GM12878 (cell line): Measurements from ENCODE around the gene ZNF71. TPM values are rescaled to one million over a fixed set of nuclear protein-coding genes. Genes with fewer than 3 reads are reported as not detected.

ENCODE experiments used
- ATAC-seq: fragments of 200-7000 bp; cut with Tn5 transposase; 3 replicates; pipeline ENCODE4 v1.9.1; 2020; ENCODE audit warnings: mild to moderate bottlenecking, moderate library complexity
- BruUV-seq: library from RNA; stranded (reverse); fragments of 400-500 nt; replicated peaks from 2 replicates; lab custom pipeline; 2021; lab: Mats Ljungman, UMichigan
- CTCF ChIA-PET: fragments of 300-600 bp; sonication (Branson Sonifier 250); formaldehyde crosslinking; extraction: SDS; loops from one replicate; lab custom pipeline; 2021; ENCODE audit warnings: inconsistent platforms; lab: Yijun Ruan, JAX
- POLR2A ChIA-PET: fragments of 350-600 bp; formaldehyde crosslinking; extraction: SDS; loops from one replicate; lab custom pipeline; 2021; ENCODE audit warnings: inconsistent platforms; lab: Charles Lee
- RAD21 ChIA-PET: fragments of 300-600 bp; sonication (Branson Sonifier 250); formaldehyde crosslinking; loops from one replicate; lab custom pipeline; 2023; ENCODE audit warnings: antibody characterized with exemption; ENCODE audit not compliant: unreplicated experiment; lab: Charles Lee
- SMC1A ChIA-PET: fragments of 300-600 bp; sonication (Branson Sonifier 250); formaldehyde crosslinking; loops from one replicate; lab custom pipeline; 2023; ENCODE audit not compliant: unreplicated experiment, uncharacterized antibody; lab: Charles Lee
- DNase-seq: peaks from one replicate; pipeline ENCODE4 v3.0.0-alpha.2; 2011; ENCODE audit warnings: low read depth, low spot score
- FAIRE-seq: peaks from 3 replicates; lab custom pipeline; 2011; peaks lifted over from hg19 to GRCh38; lab: Jason Lieb, UNC
- H2AFZ ChIP-seq: 2 replicates; pipeline ENCODE4 v1.6.0; 2011; ENCODE audit warnings: low read depth, low read length, control low read depth; ENCODE audit not compliant: control insufficient read depth
- H3K27ac ChIP-seq: 2 replicates; pipeline ENCODE4 v1.5.1; 2011; ENCODE audit warnings: control low read depth; ENCODE audit not compliant: control insufficient read depth, insufficient read depth
- H3K27me3 ChIP-seq, 2 experiments: replicated peaks in 1 of 2; 2 replicates each; pipeline versions ENCODE4 v1.6.0 to v1.6.1; 2011; ENCODE audit warnings: low read length in 1 of 2; ENCODE audit not compliant: control insufficient read depth in 2 of 2, insufficient read depth in 2 of 2
- H3K36me3 ChIP-seq, 2 experiments: 2 replicates each; pipeline ENCODE4 v1.5.1; 2011; ENCODE audit warnings: low read length in 1 of 2; ENCODE audit not compliant: control insufficient read depth in 2 of 2, insufficient read depth in 2 of 2
- H3K4me1 ChIP-seq: 2 replicates; pipeline ENCODE4 v1.6.1; 2011; ENCODE audit warnings: mild to moderate bottlenecking, low read length, moderate library complexity, mixed read lengths; ENCODE audit not compliant: control insufficient read depth, insufficient read depth
- H3K4me2 ChIP-seq: 2 replicates; pipeline ENCODE4 v1.6.0; 2011; ENCODE audit warnings: control low read depth; ENCODE audit not compliant: control insufficient read depth, insufficient read depth
- H3K4me3 ChIP-seq: fragments of 200-600 bp; sonication (generic); 2 replicates; pipeline ENCODE4 v1.5.1; 2016
- H3K79me2 ChIP-seq: 2 replicates; pipeline ENCODE4 v1.6.0; 2011; ENCODE audit warnings: low read length; ENCODE audit not compliant: control insufficient read depth, insufficient read depth
- H3K9ac ChIP-seq: 2 replicates; pipeline ENCODE4 v1.8.0; 2011; ENCODE audit warnings: low read length, control low read depth, mixed read lengths; ENCODE audit not compliant: control insufficient read depth, insufficient read depth
- H3K9me3 ChIP-seq: replicated peaks from 3 replicates; pipeline ENCODE4 v1.5.1; 2011; ENCODE audit warnings: mild to moderate bottlenecking, low read length; ENCODE audit not compliant: control insufficient read depth, insufficient read depth
- H4K20me1 ChIP-seq: 2 replicates; pipeline ENCODE4 v1.6.0; 2011; ENCODE audit not compliant: control insufficient read depth, insufficient read depth
- RAD21 ChIP-seq: IDR thresholded peaks from 2 replicates; pipeline ENCODE4 v1.6.1; 2011; ENCODE audit warnings: mild to moderate bottlenecking, low read depth, low read length, moderate library complexity; ENCODE audit not compliant: insufficient read depth
- REST ChIP-seq: IDR thresholded peaks from 2 replicates; pipeline ENCODE4 v1.6.1; 2012; ENCODE audit warnings: mild to moderate bottlenecking, low read depth, low read length
- SMAD1 ChIP-seq: fragments of 450-650 bp; IDR thresholded peaks from 2 replicates; pipeline ENCODE4 v1.6.1; 2018; ENCODE audit warnings: mild to moderate bottlenecking, low read depth; ENCODE audit not compliant: partially characterized antibody
- ZNF24 ChIP-seq: fragments of 450-650 bp; IDR thresholded peaks from 2 replicates; pipeline ENCODE4 v1.6.1; 2017; ENCODE audit warnings: antibody characterized with exemption, mild to moderate bottlenecking
- WGBS: methylation state at CpG from one replicate; pipeline ENCODE4 v1.1.6; 2016; ENCODE audit warnings: low lambda C conversion rate; ENCODE audit not compliant: insufficient replicate concordance, insufficient coverage; ENCODE audit errors: missing lambda C conversion rate; 5-methylcytosine and 5-hydroxymethylcytosine counted together
- in situ Hi-C: fragments of 300-500 bp; cut with MboI; formaldehyde crosslinking; loops from 9 replicates; pipeline ENCODE4 v1.14.3; 2018; ENCODE audit warnings: mixed read lengths
- intact Hi-C: fragments of 100-400 bp; cut with micrococcal nuclease; formaldehyde crosslinking; loops from one replicate; pipeline ENCODE4 v1.14.2; 2022; ENCODE audit not compliant: unreplicated experiment
- polyA plus RNA-seq, 11 experiments: library from polyadenylated mRNA; depleted of rRNA in 4 of 11; unstranded in 6 of 11; stranded (reverse) in 5 of 11; fragments of >200 nt; fragmentation: Nextera tagmentation in 4 of 11; fragmentation: Illumina TruSeq in 1 of 11; extraction: Ambion mirVana in 4 of 11; extraction: Trizol in 1 of 11; gene quantifications; 1 replicate in 1 of 11; 2 replicates in 10 of 11; pipeline versions ENCODE4 v1.2.1 to v1.2.3, GENCODE V29; 2011 to 2016; ENCODE audit warnings: inconsistent platforms in 2 of 11, missing spikeins in 2 of 11, low read depth in 1 of 11
- total RNA-seq, 4 experiments: library from RNA; depleted of rRNA in 3 of 4; stranded (reverse); fragments of >200 nt in 3 of 4; fragmentation: Illumina TruSeq in 1 of 4; extraction: Trizol in 1 of 4; gene quantifications; 2 replicates each; pipeline versions ENCODE4 v1.2.1 to v1.2.3, GENCODE V29; 2013 to 2021

Gene ZNF71
- total and polyA plus RNA-seq, 10 of the 15 experiments (the other 5 are each of a cell fraction or from before 2014, with no cell fraction given): 0.48 to 5.7 (median 3.5) TPM

GRCh38 chr19:56639217-56639616 lies 44.1 kb downstream of the ZNF71 start:
- no peak overlapping the region for H2AFZ ChIP-seq
- no peaks in the 10 kb centered on the region for H4K20me1 ChIP-seq
- H3K27ac ChIP-seq: no peak overlapping the region
- 69% methylated on average over 7 of the region's 7 CpGs for WGBS
- ATAC-seq: no peak
- no peak overlapping the region for H3K4me3 ChIP-seq
- H3K36me3 ChIP-seq: no peaks in the 10 kb centered on the region
- no peak for DNase-seq
- no peaks in the 10 kb centered on the region for H3K4me1 ChIP-seq
- no peak for FAIRE-seq
- H3K9ac ChIP-seq: no peak overlapping the region
- ChIA-PET POLR2A (no interaction called here), RAD21 (no interaction called here), SMC1A (no interaction called here), CTCF (no interaction called here)
- in situ Hi-C loops (no loop called here), intact Hi-C loops (no loop called here)
- H3K79me2 ChIP-seq: no peaks in the 10 kb centered on the region
- H3K9me3 ChIP-seq: no peaks in the 10 kb centered on the region; the same call in 2 of the 3 replicates
- TF ChIP-seq RAD21 (no peak), SMAD1 (no peak), ZNF24 (no peak), REST (peak; percentile 76)
- no TSS peak for BruUV-seq
- H3K27me3 ChIP-seq: no peaks in the 10 kb centered on the region
- H3K4me2 ChIP-seq: no peak overlapping the region
